CD14-positive monocyte (primary cell): ENCODE data around the gene RGL1. TPM values are rescaled to one million over a fixed set of nuclear protein-coding genes. Genes with fewer than 3 reads are reported as not detected.
A peak's percentile ranks its signal among the peaks of the same experiment; 100 is the strongest.

Experiments used
- DNase-seq, 3 donors: peaks; one replicate each; pipeline ENCODE4 v3.0.0-alpha.2; 2011 to 2022
- H2AFZ ChIP-seq: 2 replicates; pipeline ENCODE4 v1.6.0; 2012; ENCODE audit warnings: mild to moderate bottlenecking, low read depth, low read length, inconsistent platforms; ENCODE audit not compliant: insufficient read depth, poor library complexity, severe bottlenecking
- H3K27ac ChIP-seq, 2 donors: 1 replicate in 1 of 2; 2 replicates in 1 of 2; pipeline ENCODE4 v1.5.1; 2012 to 2013; ENCODE audit warnings: low read length in 2 of 2, control low read depth in 1 of 2, inconsistent platforms in 1 of 2, low read depth in 1 of 2, mild to moderate bottlenecking in 1 of 2
- H3K27me3 ChIP-seq, 2 donors: one replicate each; pipeline versions ENCODE4 v1.6.0 to v1.6.1; 2011 to 2013; ENCODE audit warnings: low read length in 2 of 2; ENCODE audit not compliant: control insufficient read depth in 2 of 2, insufficient read depth in 2 of 2
- H3K36me3 ChIP-seq, 2 donors: replicated peaks in 1 of 2; 1 replicate in 1 of 2; 2 replicates in 1 of 2; pipeline versions ENCODE4 v1.5.1 to v1.6.1; 2012 to 2013; ENCODE audit warnings: low read length in 2 of 2, control low read depth in 1 of 2, inconsistent platforms in 1 of 2, mild to moderate bottlenecking in 1 of 2; ENCODE audit not compliant: insufficient read depth in 2 of 2, control insufficient read depth in 1 of 2
- H3K4me1 ChIP-seq, 2 donors: 1 replicate in 1 of 2; 2 replicates in 1 of 2; pipeline versions ENCODE4 v1.5.1 to v1.6.1; 2012 to 2013; ENCODE audit warnings: low read length in 2 of 2, control low read depth in 1 of 2, inconsistent platforms in 1 of 2, mild to moderate bottlenecking in 1 of 2, moderate library complexity in 1 of 2; ENCODE audit not compliant: insufficient read depth in 2 of 2, control insufficient read depth in 1 of 2
- H3K4me2 ChIP-seq: replicated peaks from 2 replicates; pipeline ENCODE3; 2012; ENCODE audit warnings: low read length, moderate library complexity, mild to moderate bottlenecking; ENCODE audit not compliant: poor library complexity, severe bottlenecking; ENCODE audit errors: extremely low read depth
- H3K4me3 ChIP-seq, 3 experiments: fragments of 200-600 bp in 1 of 3; sonication (generic) in 1 of 3; replicated peaks in 1 of 3; 1 replicate in 2 of 3; 2 replicates in 1 of 3; pipeline ENCODE4 v1.5.1; 2011 to 2013; ENCODE audit warnings: low read length in 3 of 3, mild to moderate bottlenecking in 3 of 3, control low read depth in 2 of 3, low read depth in 2 of 3, inconsistent platforms in 1 of 3, moderate library complexity in 1 of 3
- H3K79me2 ChIP-seq: 2 replicates; pipeline ENCODE4 v1.6.0; 2012; ENCODE audit warnings: mild to moderate bottlenecking, control low read depth, inconsistent platforms, low read length, moderate library complexity; ENCODE audit not compliant: insufficient read depth
- H3K9ac ChIP-seq: 2 replicates; pipeline ENCODE4 v1.6.0; 2017; ENCODE audit warnings: low read length, mild to moderate bottlenecking; ENCODE audit not compliant: insufficient read depth, poor library complexity, severe bottlenecking
- H3K9me3 ChIP-seq, 2 donors: replicated peaks in 1 of 2; 1 replicate in 1 of 2; 2 replicates in 1 of 2; pipeline versions ENCODE4 v1.5.1 to v1.6.1; 2012 to 2013; ENCODE audit warnings: low read length in 2 of 2, control low read depth in 1 of 2; ENCODE audit not compliant: control insufficient read depth in 1 of 2, insufficient read depth in 1 of 2
- H4K20me1 ChIP-seq: 2 replicates; pipeline ENCODE4 v1.6.0; 2012; ENCODE audit warnings: mild to moderate bottlenecking, low read length, control low read depth, moderate library complexity; ENCODE audit not compliant: insufficient read depth
- H3K27ac Mint-ChIP-seq, 7 donors: one replicate each; pipeline ENCODE4 v1.8.0; 2020; ENCODE audit warnings: mild to moderate bottlenecking in 7 of 7, mixed read lengths in 7 of 7, moderate library complexity in 6 of 7, inconsistent platforms in 2 of 7
- H3K27me3 Mint-ChIP-seq, 3 donors: one replicate each; pipeline ENCODE4 v1.8.0; 2021 to 2022; ENCODE audit warnings: low read depth in 3 of 3, mild to moderate bottlenecking in 3 of 3, mixed read lengths in 3 of 3, moderate library complexity in 3 of 3, inconsistent platforms in 1 of 3
- H3K36me3 Mint-ChIP-seq, 2 donors: one replicate each; pipeline ENCODE4 v1.8.0; 2020; ENCODE audit warnings: mixed read lengths in 2 of 2, inconsistent platforms in 1 of 2, mild to moderate bottlenecking in 1 of 2
- H3K4me1 Mint-ChIP-seq: one replicate; pipeline ENCODE4 v1.8.0; 2020; ENCODE audit warnings: mild to moderate bottlenecking, mixed read lengths
- H3K4me3 Mint-ChIP-seq, 2 donors: one replicate each; pipeline ENCODE4 v1.8.0; 2020; ENCODE audit warnings: mild to moderate bottlenecking in 2 of 2, mixed read lengths in 2 of 2, moderate library complexity in 1 of 2
- H3K9me3 Mint-ChIP-seq, 7 donors: one replicate each; pipeline ENCODE4 v1.8.0; 2020 to 2022; ENCODE audit warnings: mixed read lengths in 7 of 7, mild to moderate bottlenecking in 6 of 7, moderate library complexity in 6 of 7, inconsistent platforms in 2 of 7
- WGBS: methylation state at CpG from one replicate; pipeline ENCODE4 v1.1.5; 2013; ENCODE audit warnings: missing lambda C conversion rate; ENCODE audit not compliant: insufficient coverage; 5-methylcytosine and 5-hydroxymethylcytosine counted together
- intact Hi-C, 2 donors: fragments of 100-400 bp; cut with micrococcal nuclease; formaldehyde crosslinking; loops; one replicate each; pipeline versions ENCODE4 v1.15.0 to v1.15.1; 2023
- polyA plus RNA-seq, 3 donors: library from polyadenylated mRNA; depleted of rRNA in 1 of 3; unstranded in 2 of 3; stranded (reverse) in 1 of 3; fragments of 300-500 nt in 2 of 3; fragments of >200 nt in 1 of 3; fragmentation: Illumina TruSeq in 2 of 3; gene quantifications; 1 replicate in 2 of 3; 2 replicates in 1 of 3; pipeline ENCODE4 v1.2.3, GENCODE V29; 2012 to 2021
- TF ChIP-seq, protein P1 (sequence below): fragments of 200-600 bp; IDR thresholded peaks from one replicate; pipeline ENCODE4 v1.8.0; 2022; ENCODE audit warnings: antibody characterized with exemption, mild to moderate bottlenecking

RGL1 gene
- polyA plus RNA-seq, 3 donors: 1.2 to 3.3 (median 2.0) TPM

DNA sequence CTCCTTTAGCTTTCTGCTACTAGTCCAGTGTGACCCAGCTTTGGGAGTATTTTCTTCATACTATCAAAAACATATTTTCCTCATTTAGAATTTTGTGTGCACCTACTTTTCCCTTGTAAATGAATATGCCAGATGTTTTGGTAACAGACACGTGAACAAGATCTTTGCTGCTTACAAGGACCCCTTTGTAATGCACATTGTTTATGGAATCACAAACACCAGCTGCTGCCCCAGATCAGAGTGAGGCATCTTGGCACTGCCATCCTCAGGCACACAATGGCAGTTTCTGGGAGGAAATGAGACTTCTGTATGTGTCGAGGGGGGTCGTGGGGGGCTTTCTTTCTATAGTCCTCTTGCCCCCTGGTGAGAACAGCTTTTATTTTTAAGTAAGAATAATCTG, 115.7 kb downstream of the RGL1 start:
- Mint-ChIP-seq H3K9me3 (no peaks in the 10 kb centered on the region), H3K27ac (no peak overlapping the region), H3K27me3 (peaks cover 0 to 3% (median 0%) of the 10 kb centered on the region in 3 donors)

DNA sequence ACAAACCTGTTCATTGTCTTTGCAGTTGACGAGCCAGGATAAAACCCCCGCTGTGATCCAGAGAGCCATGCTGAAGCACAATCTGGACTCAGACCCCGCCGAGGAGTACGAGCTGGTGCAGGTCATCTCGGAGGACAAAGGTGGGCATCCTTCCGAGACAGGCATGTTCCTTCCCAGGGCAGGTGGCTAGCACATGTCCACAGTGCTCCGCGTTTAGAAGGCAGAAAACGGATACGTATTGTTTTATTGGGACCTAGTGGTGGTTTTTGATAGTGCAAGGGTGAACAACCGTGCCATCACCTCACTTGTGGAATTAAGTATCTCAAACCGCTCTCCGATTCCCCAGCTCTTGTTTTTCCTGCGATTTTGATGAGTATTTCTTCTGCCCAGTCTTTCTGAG, 117.3 kb downstream of the RGL1 start:
- H3K27me3 Mint-ChIP-seq: peaks cover 0 to 3% (median 1%) of the 10 kb centered on the region in 3 donors

More for the DNA sequence above, 115.7 kb downstream of the RGL1 start:
- Histone ChIP-seq H3K36me3 (no peaks in the 10 kb centered on the region), H3K9me3 (no peaks in the 10 kb centered on the region), H3K9ac (no peak overlapping the region), H3K79me2 (no peaks in the 10 kb centered on the region), H2AFZ (no peak overlapping the region), H3K27ac (no peak overlapping the region), H3K27me3 (no peaks in the 10 kb centered on the region), H3K4me1 (peaks cover 2 to 3% of the 10 kb centered on the region in 2 donors), H3K4me2 (no peak overlapping the region), H3K4me3 (no peak overlapping the region), H4K20me1 (no peaks in the 10 kb centered on the region)
- no peak overlapping the region for H3K4me3 Mint-ChIP-seq
- DNase-seq: no peak
- peaks cover 2 to 12% of the 10 kb centered on the region in 2 donors for H3K36me3 Mint-ChIP-seq
- intact Hi-C loops: no loop called here
- H3K4me1 Mint-ChIP-seq: peaks cover 8% of the 10 kb centered on the region
- TF ChIP-seq, protein P1, sequence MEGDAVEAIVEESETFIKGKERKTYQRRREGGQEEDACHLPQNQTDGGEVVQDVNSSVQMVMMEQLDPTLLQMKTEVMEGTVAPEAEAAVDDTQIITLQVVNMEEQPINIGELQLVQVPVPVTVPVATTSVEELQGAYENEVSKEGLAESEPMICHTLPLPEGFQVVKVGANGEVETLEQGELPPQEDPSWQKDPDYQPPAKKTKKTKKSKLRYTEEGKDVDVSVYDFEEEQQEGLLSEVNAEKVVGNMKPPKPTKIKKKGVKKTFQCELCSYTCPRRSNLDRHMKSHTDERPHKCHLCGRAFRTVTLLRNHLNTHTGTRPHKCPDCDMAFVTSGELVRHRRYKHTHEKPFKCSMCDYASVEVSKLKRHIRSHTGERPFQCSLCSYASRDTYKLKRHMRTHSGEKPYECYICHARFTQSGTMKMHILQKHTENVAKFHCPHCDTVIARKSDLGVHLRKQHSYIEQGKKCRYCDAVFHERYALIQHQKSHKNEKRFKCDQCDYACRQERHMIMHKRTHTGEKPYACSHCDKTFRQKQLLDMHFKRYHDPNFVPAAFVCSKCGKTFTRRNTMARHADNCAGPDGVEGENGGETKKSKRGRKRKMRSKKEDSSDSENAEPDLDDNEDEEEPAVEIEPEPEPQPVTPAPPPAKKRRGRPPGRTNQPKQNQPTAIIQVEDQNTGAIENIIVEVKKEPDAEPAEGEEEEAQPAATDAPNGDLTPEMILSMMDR: no peak
- 71% methylated on average over 1 of the region's 3 CpGs for WGBS

More for the DNA sequence above, 117.3 kb downstream of the RGL1 start:
- Mint-ChIP-seq H3K9me3 (no peaks in the 10 kb centered on the region), H3K27ac (no peak overlapping the region), H3K4me1 (no peaks in the 10 kb centered on the region), H3K4me3 (no peak overlapping the region), H3K36me3 (peaks cover 2 to 17% of the 10 kb centered on the region in 2 donors)
- Histone ChIP-seq H4K20me1 (no peaks in the 10 kb centered on the region), H3K9ac (no peak overlapping the region), H3K27me3 (no peaks in the 10 kb centered on the region), H2AFZ (no peak overlapping the region), H3K27ac (no peak overlapping the region), H3K4me3 (no peak overlapping the region), H3K4me1 (no peaks in the 10 kb centered on the region), H3K36me3 (no peaks in the 10 kb centered on the region), H3K79me2 (no peaks in the 10 kb centered on the region), H3K4me2 (no peak overlapping the region), H3K9me3 (no peaks in the 10 kb centered on the region)
- no peak for DNase-seq
- intact Hi-C loops: no loop called here
- TF ChIP-seq, protein P1: peak; percentile 22
- 98% methylated on average over 14 of the region's 15 CpGs for WGBS
